Right lobe of liver (tissue), 6 donors: Measurements from ENCODE around the gene PTPRN2. TPM values are rescaled to one million over a fixed set of nuclear protein-coding genes. Genes with fewer than 3 reads are reported as not detected.

Experiments
- ATAC-seq, 4 donors: fragments of 200-7000 bp; cut with Tn5 transposase; one replicate each; pipeline ENCODE4 v1.9.1; 2020; ENCODE audit warnings: mild to moderate bottlenecking in 4 of 4, moderate library complexity in 4 of 4
- DNase-seq, 3 donors: peaks; one replicate each; pipeline ENCODE4 v3.0.0-alpha.2; 2020
- H3K27ac ChIP-seq, 3 donors: fragments of 200-600 bp; one replicate each; pipeline ENCODE4 v1.8.0; 2022
- H3K27me3 ChIP-seq, 2 donors: fragments of 200-600 bp; one replicate each; pipeline ENCODE4 v1.8.0; 2022
- H3K36me3 ChIP-seq, 4 donors: fragments of 200-600 bp; sonication (generic) in 1 of 4; one replicate each; pipeline versions ENCODE4 v1.5.1 to v1.8.0; 2017 to 2022; ENCODE audit warnings: control low read depth in 1 of 4
- H3K4me1 ChIP-seq, 4 donors: fragments of 200-600 bp; sonication (generic) in 1 of 4; one replicate each; pipeline versions ENCODE4 v1.5.1 to v1.8.0; 2017 to 2022; ENCODE audit warnings: control low read depth in 1 of 4
- H3K4me3 ChIP-seq, 3 donors: fragments of 200-600 bp; one replicate each; pipeline ENCODE4 v1.8.0; 2022
- H3K9me3 ChIP-seq, 4 donors: fragments of 200-600 bp; sonication (generic) in 1 of 4; one replicate each; pipeline versions ENCODE4 v1.5.1 to v1.8.0; 2017 to 2022; ENCODE audit warnings: control low read depth in 1 of 4
- CTCF ChIP-seq, 4 donors: fragments of 200-600 bp in 3 of 4; fragments of 450-650 bp in 1 of 4; IDR thresholded peaks; one replicate each; pipeline versions ENCODE4 v1.5.1 to v1.8.0; 2016 to 2022; ENCODE audit warnings: antibody characterized with exemption in 4 of 4, mild to moderate bottlenecking in 2 of 4
- POLR2A ChIP-seq: fragments of 450-650 bp; IDR thresholded peaks from one replicate; pipeline ENCODE4 v1.6.1; 2017; ENCODE audit warnings: antibody characterized with exemption, mild to moderate bottlenecking
- WGBS: methylation state at CpG from one replicate; pipeline ENCODE4 v1.1.6; 2018; ENCODE audit warnings: low coverage, low lambda C conversion rate; ENCODE audit not compliant: insufficient coverage; ENCODE audit errors: missing lambda C conversion rate; 5-methylcytosine and 5-hydroxymethylcytosine counted together
- intact Hi-C, 2 donors: fragments of 100-400 bp; cut with DNase I; formaldehyde crosslinking; loops; one replicate each; pipeline versions ENCODE4 v1.11.2 to v1.14.1; 2022
- total RNA-seq, 6 experiments: library from RNA; depleted of rRNA in 2 of 6; stranded (reverse); fragments of >200 nt in 2 of 6; fragmentation: NEBNext Ultra II Directional in 3 of 6; extraction: Animal tissue kit (Norgen Biotek cat#: 25700) in 3 of 6; gene quantifications; one replicate each; pipeline versions ENCODE4 v1.1.0 to v1.2.4, GENCODE V29; 2016 to 2023
- donor health status: DM: no; HTN: yes; CAD: no.
- donor health status: DM: no; HTN: no; CAD: no.
- donor health status: DM: no; HTN: no; CAD: no.
- donor health status: DM: no; HTN: yes; CAD: no.
- donor health status: DM: no; HTN: yes; CAD: no.

PTPRN2 gene
- total RNA-seq, 6 experiments from 2014 or later, result 0.15 to 0.87 (median 0.67) TPM

- ATAC-seq (peak in 1 of 4 donors; percentile 12), DNase-seq (no peak)
- H3K36me3 ChIP-seq, result no peaks in the 10 kb centered on the region
- intact Hi-C loops, result no loop called here
- H3K4me1 ChIP-seq, result no peaks in the 10 kb centered on the region
- H3K9me3 ChIP-seq, result no peaks in the 10 kb centered on the region
- no peak for TF ChIP-seq POLR2A
- no peak for TF ChIP-seq CTCF (IDR thresholded peaks at IDR 0.05)
- H3K27me3 ChIP-seq, result no peaks in the 10 kb centered on the region
- H3K4me3 ChIP-seq, result no peak overlapping the region
- WGBS, result no CpG with 5 or more reads among the region's 34 CpGs
- no peak overlapping the region for H3K27ac ChIP-seq
Observed at GRCh38 chr7:157656195-157656769, 931.3 kb downstream of the PTPRN2 start.

- ATAC-seq, result no peak
- H3K9me3 ChIP-seq, result no peaks in the 10 kb centered on the region
- H3K27me3 ChIP-seq, result no peaks in the 10 kb centered on the region
- TF ChIP-seq CTCF (IDR thresholded peaks at IDR 0.05), result no peak
- no peak for TF ChIP-seq POLR2A
- H3K4me1 ChIP-seq, result no peaks in the 10 kb centered on the region
- H3K36me3 ChIP-seq, result no peaks in the 10 kb centered on the region
- 69% methylated on average over 5 of the region's 14 CpGs for WGBS
- no peak for DNase-seq
- no peak overlapping the region for H3K4me3 ChIP-seq
- no peak overlapping the region for H3K27ac ChIP-seq
- intact Hi-C loops, result no loop called here
Observed at GRCh38 chr7:157654350-157654749, 933.3 kb downstream of the PTPRN2 start.

- TF ChIP-seq CTCF (IDR thresholded peaks at IDR 0.05), result no peak
- TF ChIP-seq POLR2A, result no peak
- WGBS, result 85% methylated on average over 27 of the region's 28 CpGs
- DNase-seq, result no peak
- no peaks in the 10 kb centered on the region for H3K9me3 ChIP-seq
- intact Hi-C loops, result no loop called here
- H3K36me3 ChIP-seq, result no peaks in the 10 kb centered on the region
- no peak overlapping the region for H3K4me3 ChIP-seq
- H3K27me3 ChIP-seq, result no peaks in the 10 kb centered on the region
- H3K4me1 ChIP-seq, result no peaks in the 10 kb centered on the region
- H3K27ac ChIP-seq, result no peak overlapping the region
- no peak for ATAC-seq
Observed at GRCh38 chr7:157653827-157654207, 933.8 kb downstream of the PTPRN2 start.

GRCh38 chr7:157652954-157653826 lies 934.4 kb downstream of the PTPRN2 start:
- Histone ChIP-seq H3K27me3 (no peaks in the 10 kb centered on the region), H3K4me1 (no peaks in the 10 kb centered on the region), H3K36me3 (no peaks in the 10 kb centered on the region), H3K9me3 (no peaks in the 10 kb centered on the region), H3K4me3 (no peak overlapping the region), H3K27ac (no peak overlapping the region)
- TF ChIP-seq POLR2A, result no peak
- no peak for TF ChIP-seq CTCF (IDR thresholded peaks at IDR 0.05)
- WGBS, result 71% methylated on average over 7 of the region's 32 CpGs
- DNase-seq (no peak), ATAC-seq (no peak)
- intact Hi-C loops, result no loop called here
